HG03039 (cell line): ENCODE results near the gene APOC3.

ENCODE experiments used
- ATAC-seq: cut with Tn5 transposase; IDR thresholded peaks from one replicate; pipeline ENCODE4 v1.9.1; 2021; ENCODE audit warnings: mild to moderate bottlenecking, moderate library complexity; ENCODE audit not compliant: unreplicated experiment

APOC3 gene

DNA sequence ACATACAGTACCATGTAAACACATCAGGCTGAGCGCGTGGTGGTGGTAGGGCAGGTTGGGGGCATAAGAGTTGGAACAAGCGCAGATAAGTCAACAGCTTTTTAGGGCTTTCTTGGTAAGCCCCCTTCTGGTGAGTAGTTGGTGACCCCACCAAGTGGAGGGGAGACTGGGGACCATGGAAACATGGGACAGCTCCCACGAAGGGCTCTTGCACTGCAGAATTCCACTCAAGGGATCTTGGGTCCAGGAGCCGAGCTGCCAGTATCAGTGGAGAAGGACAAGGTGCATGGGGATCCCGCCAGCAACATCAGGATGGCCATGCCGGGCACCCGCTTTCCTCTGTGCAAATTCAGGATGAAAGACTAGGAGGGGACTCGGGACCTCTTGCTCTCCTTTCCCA is 14.0 kb downstream of the APOC3 start:
- ATAC-seq, result no peak

DNA sequence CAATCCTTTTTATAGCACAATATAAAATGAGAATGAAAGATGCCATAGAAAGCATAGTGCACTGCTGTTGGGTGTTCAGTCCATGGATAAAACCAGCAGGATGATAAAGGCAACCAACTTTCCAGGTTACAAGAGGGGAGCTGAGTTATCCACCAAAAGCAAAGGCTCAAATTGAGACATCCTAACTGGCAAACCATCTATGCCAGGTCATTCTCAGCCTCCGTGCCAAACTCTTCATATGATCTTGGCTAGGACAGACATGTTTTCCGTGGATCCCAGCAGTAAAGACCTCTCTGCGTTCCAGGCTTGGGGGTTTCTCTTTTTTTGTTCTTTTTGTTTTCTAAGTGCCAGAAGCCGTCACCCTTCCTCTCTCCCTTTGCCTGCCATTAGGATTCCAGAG is 15.0 kb downstream of the APOC3 start:
- no peak for ATAC-seq

DNA sequence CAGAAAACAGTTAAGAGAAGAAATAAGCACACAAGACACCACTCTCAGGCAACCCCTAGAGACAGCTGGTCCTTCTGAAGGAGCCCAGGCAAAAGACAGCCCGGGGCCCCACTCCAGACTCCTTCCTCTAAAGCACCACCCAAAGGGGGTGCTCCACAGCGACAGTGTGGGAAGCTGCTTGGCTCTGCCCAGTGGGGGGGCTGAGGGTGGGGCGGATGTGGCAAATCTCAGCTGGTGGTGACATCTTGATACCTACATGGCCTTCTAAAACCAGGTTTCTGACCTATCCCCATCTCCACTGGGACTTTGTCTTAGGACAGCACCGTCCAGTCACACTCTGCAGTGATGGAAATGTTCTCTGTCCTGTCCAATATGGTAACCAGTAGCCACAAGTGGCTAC is 17.9 kb downstream of the APOC3 start:
- ATAC-seq, result no peak

DNA sequence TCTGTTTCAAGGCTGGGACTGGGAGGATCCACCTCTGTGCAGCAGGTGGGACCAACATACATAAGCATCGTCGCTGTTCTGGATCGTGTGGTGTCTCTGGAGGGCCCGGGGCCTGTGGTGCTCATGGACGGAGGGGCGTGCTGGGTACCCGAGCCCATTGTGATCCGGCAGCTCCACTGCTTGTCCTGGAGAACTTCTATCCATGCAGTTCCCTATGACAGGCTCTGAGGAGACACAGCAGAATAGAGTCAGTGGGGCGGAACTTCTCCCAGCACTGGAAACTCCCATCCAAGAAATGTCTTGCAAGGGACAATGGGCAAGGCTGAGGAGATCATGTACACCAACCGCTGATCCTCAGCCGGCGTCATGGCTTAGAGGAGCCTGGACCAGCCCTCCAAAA is 19.4 kb downstream of the APOC3 start:
- ATAC-seq, result no peak

DNA sequence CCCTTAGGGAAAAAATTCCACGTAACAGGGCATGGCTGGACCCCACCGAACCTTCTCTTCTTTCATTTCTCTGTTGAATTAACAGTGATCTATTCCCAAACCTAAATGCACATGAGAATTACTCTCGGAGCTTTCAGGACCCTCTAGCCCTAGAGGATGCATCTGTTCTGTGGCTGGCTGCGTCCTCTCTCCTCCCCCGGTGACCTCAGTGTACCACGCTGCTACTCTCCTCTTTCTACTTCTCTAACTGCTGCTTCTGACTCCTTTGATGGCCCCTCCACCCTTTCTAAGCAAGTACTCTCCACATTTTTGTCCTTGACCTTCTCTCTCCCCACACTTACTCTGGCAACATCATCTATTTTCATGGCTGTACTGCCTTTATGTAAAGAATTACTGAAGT is 19.8 kb downstream of the APOC3 start:
- no peak for ATAC-seq

DNA sequence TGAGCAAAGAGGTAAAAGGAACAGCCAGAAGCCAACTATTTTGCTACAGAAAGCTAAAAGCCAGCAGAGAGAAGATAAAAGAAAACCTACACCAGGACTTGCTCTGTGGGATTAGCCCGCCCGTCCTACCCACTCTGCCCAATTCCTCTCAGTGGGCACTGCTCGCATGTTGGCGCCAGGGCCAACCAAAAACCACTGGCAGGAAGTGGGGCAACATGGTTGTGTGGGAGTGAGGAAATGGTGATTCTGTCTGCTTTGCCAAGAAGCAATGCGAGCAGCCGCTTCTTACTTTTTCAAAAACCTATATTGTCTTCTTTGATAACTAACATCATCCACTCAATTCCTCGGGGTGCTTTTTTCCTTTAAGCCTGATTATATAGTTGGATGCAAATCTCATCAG is 21.9 kb downstream of the APOC3 start:
- ATAC-seq, result no peak

DNA sequence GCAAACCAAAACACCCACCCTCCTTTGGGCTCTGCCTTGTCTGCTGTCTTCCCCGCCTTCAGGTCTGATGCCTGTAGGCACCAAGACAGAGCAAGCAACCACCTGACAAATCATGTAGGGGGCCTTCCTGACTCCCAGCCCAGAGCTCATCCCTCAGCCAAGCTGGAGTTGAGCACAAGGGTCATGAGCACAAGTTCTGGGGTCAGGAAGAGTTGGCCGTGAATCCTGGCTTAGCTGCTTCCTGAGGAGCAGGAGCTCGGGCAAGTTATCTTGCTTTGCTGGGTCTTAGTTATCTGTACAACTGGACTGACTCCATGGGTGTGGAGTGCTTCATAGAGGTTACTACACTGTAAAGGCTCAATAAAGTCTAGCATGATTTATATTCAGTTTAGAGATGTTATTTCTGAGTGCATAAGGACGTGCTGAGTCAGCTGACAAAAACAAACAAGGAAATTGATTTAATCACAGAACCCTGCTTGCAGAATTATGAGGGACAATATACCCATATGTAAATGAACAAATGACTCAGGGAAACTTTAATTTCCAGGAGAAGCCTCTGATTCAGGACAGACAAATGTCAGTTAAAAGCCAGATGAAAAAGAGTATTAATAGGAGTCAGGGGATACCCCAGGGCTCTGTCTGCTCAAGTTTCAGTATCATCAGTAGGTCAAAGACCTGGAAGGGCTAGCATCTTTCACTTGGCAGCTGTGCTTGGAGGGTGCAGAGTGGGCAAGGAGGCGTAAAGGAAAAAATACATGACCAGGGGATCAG is 22.7 kb downstream of the APOC3 start:
- no peak for ATAC-seq

DNA sequence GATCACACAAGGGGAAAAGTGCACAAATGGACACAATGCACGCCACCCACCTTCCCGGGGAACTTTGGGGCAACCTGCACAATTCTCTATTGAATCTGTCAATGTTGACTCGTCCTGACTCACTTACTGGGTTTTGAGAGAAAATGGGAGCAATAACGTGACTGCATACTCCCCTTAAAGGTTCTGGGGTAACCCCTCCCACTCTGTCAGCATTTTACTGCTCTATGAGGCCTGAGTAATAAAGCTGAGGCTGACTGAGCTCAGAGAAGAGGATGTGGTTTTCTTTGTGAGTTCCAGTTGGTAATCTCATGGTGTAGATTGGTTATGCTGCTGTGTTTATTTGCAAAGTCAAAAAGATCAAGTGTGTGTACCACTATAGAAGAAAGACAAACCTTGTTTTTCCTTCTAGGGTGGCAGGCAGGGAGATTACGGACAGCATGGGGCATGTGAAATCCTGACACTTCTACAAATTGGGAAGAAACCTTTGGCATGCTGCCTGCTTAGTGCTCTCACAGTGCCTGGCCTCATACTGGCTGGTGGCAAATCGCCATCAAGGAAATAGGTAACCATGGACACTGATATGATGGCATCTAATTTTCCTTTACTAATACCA is 23.9 kb downstream of the APOC3 start:
- ATAC-seq, result peak; percentile 81

DNA sequence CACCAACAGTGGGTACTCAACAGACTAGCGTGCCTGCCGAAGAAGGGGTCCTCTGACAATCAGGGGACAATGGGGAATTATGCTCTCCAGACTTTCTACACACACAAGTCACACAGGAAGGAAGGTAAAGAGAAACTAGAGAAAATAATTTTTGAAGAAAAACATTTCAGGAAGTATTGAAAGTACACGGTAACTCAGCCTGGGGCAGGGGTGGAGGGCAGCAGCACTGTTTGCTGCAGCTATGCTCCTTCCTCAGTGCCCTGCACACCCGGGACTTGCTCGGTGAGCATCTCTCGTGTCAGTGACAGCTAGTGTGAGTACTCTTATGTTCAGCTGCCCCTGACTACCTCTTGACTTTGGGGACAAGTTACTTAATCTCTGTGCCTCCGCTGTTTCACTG is 25.7 kb downstream of the APOC3 start:
- no peak for ATAC-seq

DNA sequence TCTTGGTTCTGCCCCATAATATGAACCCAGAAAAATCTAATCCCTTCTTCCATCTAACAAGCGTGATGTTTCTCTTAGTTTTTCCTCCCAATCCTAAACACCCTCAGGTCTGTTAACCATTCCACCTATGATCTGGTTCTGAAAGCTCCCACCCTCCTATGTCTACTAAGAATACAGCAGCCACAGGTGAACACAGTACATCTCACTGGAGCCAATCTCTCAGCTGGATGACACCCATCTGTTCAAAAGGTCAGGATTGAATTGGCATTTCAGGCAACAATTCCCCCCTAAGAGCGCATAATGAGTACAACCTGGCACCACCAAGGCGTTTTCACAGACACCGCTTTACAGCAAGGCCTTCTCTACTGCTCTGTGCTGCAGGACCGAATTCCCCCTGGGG is 26.7 kb downstream of the APOC3 start:
- ATAC-seq, result no peak

DNA sequence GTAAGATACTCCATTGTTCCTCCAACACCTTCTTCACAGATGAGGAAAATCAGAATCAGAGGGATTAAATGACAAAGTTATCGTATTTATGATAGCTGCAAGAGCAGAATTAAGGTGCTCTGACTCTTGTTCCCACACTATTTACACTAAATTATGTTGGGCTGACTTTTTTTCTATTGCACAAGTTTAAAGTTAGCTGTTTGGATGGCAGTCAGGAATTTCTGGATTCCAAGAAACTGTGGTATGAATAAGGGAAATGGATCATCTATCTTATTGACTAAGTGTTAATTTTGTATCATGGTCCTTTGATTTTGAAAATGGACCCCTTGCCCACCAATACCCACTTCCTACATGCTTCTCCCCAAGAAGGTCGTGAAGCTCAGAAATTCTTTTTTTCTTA is 27.6 kb downstream of the APOC3 start:
- ATAC-seq, result no peak

DNA sequence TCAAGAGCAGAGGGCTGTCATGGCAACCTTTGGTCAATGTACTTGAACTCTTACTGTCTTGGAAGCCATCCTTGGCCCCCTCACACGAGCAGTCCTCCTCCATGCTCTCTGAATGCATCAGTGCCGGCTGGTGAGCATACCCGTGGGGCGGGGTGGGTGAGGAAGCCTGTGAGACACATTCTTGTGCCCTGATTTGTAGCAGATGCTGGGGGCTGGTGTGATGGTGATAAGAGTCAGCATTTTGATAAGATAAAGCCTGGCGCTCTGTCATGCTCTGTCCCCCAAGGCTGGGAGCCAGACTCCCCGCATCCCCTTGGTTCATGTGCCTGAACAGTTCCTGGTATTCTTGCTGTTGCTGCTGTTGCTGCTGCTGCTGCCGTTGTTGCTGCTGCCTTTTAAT is 28.2 kb downstream of the APOC3 start:
- ATAC-seq, result no peak

DNA sequence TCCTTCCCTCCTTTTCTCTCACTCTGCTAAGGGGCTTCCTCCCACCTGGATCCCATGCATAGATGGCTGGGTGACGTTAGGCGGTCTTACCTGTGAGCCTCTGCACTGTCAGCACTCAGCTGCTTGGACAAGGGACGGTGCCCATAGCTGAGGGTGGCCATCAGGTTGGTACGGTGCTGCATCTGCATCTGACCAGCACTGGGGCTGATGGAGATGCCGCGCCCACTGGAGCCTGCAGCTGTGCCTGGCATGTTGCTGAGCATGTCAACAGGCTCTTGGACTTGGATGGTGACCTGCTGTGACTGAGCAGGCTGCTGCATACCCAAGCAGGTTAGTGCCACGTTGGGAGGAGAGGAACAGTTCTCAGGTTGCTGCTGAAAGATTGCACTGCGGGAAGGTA is 29.5 kb downstream of the APOC3 start:
- no peak for ATAC-seq

DNA sequence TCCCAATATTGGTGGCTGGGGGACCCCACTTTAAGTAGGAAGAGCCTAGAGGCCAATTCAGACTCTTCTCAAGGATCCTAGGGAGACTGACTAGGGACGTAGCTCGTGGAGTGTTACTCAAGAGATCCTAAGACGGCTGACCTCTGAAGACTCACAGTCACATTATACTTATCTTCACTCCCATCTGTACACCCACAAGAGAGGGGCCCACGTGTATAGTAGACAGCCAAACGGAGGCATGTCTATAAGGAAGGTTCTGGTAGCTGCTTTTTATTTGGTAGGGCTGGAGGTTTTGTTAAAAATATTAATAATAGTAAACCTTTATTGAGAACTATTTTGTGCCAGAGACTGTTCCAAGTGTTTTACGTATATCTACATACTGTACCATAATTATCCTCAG is 30.6 kb downstream of the APOC3 start:
- no peak for ATAC-seq

DNA sequence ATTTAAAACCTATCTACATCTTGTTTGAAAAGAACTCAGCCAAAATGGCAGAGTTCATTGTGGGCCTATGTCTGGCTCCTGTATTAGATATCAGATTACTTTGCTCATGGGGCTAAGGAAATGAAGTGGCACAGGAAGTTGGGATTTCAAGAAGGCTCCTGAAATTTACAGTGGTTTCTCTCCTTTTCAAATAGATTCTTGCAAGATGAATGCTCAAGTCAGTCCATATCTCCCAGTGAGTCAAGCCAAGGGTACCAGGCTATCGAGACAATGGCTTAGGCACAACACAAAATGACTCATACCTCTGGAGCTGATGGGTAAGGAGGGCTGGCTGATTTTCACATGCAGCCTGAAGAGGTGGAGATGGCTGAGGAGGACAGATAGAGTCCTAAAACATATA is 31.8 kb downstream of the APOC3 start:
- no peak for ATAC-seq

DNA sequence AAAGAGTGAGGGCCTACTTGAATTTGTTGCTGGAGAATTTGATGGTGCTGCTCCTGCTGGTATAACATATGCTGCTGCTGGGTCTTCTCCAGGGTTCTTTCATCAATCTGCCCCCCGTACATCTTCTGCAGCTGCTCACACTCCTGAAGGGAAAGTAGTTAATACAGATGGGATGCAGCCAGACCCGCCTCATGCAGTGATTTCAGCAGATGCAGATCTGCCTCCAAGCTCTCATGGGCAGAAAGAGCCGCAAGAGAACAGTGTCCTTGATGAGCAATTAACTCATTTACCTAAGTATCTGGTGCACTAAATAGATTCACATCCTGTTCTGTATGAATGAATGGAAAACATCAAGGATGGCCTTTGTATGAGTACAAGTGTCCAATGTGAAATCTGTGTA is 32.5 kb downstream of the APOC3 start:
- ATAC-seq, result no peak

DNA sequence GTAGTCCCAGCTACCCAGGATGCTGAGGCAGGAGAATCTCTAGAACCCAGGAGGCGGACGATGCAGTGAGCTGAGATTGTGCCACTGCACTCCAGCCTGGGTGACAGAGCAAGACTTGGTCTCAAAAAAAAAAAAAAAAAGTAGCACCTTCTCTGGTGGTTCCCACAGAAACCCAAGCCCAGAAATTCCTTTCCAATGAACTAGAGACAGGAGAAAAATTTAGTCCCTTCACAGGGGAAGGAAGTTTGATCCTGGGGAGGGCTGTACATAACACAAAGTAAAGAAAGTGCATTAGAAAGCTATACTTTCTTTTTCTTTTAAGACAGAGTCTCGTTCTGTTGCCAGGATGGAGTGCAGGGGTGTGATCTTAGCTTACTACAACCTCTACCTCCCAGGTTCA is 33.2 kb downstream of the APOC3 start:
- no peak for ATAC-seq

DNA sequence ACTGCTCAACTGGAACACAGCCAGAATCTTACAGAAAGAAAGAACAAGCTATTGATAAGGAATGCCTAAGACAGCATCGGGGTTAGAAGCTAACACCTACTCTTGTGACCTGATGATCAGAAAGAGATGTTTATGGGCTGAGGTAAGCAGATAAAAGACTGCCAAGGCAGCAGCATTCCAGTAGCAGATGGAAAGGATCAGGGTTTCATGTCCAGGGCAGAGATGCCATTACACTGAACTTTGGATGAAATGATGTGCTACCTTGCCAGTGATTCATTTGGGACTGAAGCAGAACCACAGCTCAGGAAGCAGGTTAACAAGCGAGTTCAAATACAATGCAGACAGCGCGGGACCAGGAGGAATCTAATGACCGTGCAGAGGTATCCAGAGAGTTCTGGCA is 34.8 kb downstream of the APOC3 start:
- no peak for ATAC-seq

DNA sequence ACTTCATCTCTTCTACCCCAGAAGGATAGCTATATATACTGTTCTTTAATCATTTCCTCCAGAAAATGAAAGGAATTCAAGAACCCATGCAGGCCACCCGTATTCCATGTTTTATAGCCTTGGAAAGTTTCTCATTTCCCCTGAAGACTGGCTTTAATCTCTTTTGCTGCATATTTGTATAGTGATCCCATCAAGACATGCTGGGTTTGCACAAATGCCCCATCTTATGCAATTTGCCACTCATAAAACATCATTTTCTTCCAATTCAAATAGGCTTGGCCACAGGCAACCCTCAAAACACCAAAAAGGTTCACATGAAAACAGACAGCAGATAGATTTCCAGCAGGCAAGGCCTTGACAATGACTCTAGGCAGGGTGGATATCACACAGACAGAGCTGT is 36.0 kb downstream of the APOC3 start:
- no peak for ATAC-seq

DNA sequence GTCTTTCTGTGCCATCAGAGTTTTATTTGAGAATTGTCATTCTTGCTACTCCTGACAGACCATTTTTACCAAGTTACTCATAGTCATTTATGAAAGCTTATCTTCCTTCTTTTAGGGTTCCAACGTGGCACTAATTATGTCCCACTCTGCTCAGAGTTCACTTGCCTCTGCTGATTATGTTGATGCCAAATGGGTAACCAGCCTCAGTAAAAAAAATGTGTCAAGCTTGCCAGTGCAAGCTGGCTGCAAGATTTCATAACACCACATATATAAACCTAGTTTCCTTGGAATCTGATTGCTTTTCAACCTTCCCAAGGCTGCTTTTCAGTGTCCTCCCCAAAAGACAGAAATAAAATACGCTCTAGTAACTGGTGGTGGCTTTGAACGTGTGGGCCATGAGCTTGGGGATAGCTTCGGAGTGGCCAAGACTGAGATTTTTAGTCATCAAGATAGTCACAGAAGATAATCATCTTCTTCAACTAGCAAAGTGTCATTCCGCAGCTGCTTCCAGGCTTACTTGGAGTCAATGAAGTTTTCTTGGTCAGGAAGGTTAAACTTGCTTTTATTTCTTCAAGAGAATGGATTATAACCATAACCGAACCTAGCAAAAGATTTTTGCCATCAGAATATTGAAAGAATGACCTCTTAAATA is 37.2 kb downstream of the APOC3 start:
- no peak for ATAC-seq

DNA sequence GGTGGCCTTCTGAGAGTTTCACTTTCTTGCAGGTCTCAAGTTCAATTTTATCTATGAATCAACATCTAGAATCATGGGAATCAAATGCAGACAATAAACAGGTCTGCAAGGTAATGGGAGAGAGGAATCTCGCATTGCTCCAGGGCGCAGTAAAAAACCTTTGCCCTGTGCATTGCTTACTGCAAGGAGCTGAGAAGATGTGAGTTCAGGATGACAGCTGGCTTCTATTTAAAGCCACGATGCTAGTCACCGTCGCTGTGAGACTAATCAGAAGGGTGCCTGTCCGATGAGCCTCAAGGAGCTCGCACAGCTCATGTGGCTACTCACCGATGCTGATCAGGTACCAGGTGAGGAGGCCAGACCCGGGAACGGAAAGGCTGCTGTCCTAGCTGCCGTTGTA is 37.9 kb downstream of the APOC3 start:
- ATAC-seq, result no peak

DNA sequence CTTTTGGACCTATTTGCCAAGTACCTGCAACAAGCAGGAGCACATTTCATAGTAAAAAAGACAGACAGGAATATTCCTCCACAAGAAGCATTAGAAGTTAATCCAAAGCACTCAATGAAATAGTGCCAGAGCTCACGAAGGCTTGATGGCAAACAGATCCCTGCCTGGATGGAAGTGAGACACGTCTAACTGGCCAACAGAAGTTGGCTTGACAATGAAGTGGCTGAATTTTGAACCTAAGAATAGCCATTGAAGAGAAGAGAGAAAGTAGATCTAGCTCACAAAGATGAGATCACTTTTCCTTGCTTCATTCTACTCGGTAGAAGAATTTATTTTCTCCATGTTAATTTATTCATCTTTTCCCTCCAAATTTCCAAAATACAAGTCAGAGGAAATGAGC is 38.4 kb downstream of the APOC3 start:
- no peak for ATAC-seq
